Hepatocyte (in vitro differentiated cells): ENCODE results near the gene ZIC1. TPM values are rescaled to one million over a fixed set of nuclear protein-coding genes. Genes with fewer than 3 reads are reported as not detected.

Experiments
- DNase-seq: peaks from one replicate; pipeline ENCODE4 v3.0.0-alpha.2; 2016; ENCODE audit warnings: low spot score
- H2AFZ ChIP-seq: fragments of 200-600 bp; sonication (generic); 2 replicates; pipeline ENCODE4 v1.6.0; 2016; ENCODE audit warnings: antibody characterized with exemption, mild to moderate bottlenecking
- H3K27ac ChIP-seq: fragments of 200-600 bp; sonication (generic); 2 replicates; pipeline ENCODE4 v1.5.1; 2016; ENCODE audit warnings: mild to moderate bottlenecking
- H3K27me3 ChIP-seq: fragments of 200-600 bp; sonication (generic); 2 replicates; pipeline ENCODE4 v1.6.1; 2016
- H3K36me3 ChIP-seq: fragments of 200-600 bp; sonication (generic); replicated peaks from 2 replicates; pipeline ENCODE4 v1.5.1; 2016; ENCODE audit warnings: low read depth; ENCODE audit not compliant: insufficient read depth
- H3K4me1 ChIP-seq: fragments of 200-600 bp; sonication (generic); 2 replicates; pipeline ENCODE4 v1.5.1; 2016; ENCODE audit warnings: mild to moderate bottlenecking, moderate library complexity; ENCODE audit not compliant: insufficient read depth
- H3K4me2 ChIP-seq: fragments of 200-600 bp; sonication (generic); 2 replicates; pipeline ENCODE4 v1.6.0; 2016
- H3K4me3 ChIP-seq: fragments of 200-600 bp; sonication (generic); 2 replicates; pipeline ENCODE4 v1.5.1; 2016; ENCODE audit warnings: mild to moderate bottlenecking
- H3K79me2 ChIP-seq: fragments of 200-600 bp; sonication (generic); 2 replicates; pipeline ENCODE4 v1.6.0; 2017; ENCODE audit warnings: mild to moderate bottlenecking
- H3K9me2 ChIP-seq: fragments of 200-600 bp; sonication (generic); replicated peaks from 2 replicates; pipeline ENCODE4 v1.6.0; 2017; ENCODE audit warnings: mild to moderate bottlenecking; ENCODE audit not compliant: insufficient read depth
- H3K9me3 ChIP-seq: fragments of 200-600 bp; sonication (generic); 2 replicates; pipeline ENCODE4 v1.5.1; 2016; ENCODE audit warnings: low read depth, mild to moderate bottlenecking
- H4K20me1 ChIP-seq: fragments of 200-600 bp; sonication (generic); 2 replicates; pipeline ENCODE4 v1.6.0; 2016; ENCODE audit warnings: mild to moderate bottlenecking; ENCODE audit not compliant: insufficient read depth, poor library complexity, severe bottlenecking
- CTCF ChIP-seq: fragments of 200-600 bp; sonication (generic); IDR thresholded peaks from 2 replicates; pipeline ENCODE4 v1.5.1; 2016; ENCODE audit warnings: antibody characterized with exemption, mild to moderate bottlenecking; ENCODE audit not compliant: poor library complexity
- EZH2 ChIP-seq: fragments of 200-600 bp; sonication (generic); IDR thresholded peaks from 2 replicates; pipeline ENCODE4 v1.6.1; 2016; ENCODE audit warnings: antibody characterized with exemption, mild to moderate bottlenecking, borderline replicate concordance
- EZH2phosphoT487 ChIP-seq: fragments of 200-600 bp; sonication (generic); IDR thresholded peaks from one replicate; pipeline ENCODE4 v1.6.1; 2018; ENCODE audit warnings: antibody characterized with exemption, mild to moderate bottlenecking, low read depth, moderate library complexity; ENCODE audit not compliant: unreplicated experiment, severe bottlenecking
- WGBS: methylation state at CpG from one replicate; pipeline ENCODE4 v1.1.6; 2016; ENCODE audit warnings: low lambda C conversion rate; ENCODE audit errors: missing lambda C conversion rate; 5-methylcytosine and 5-hydroxymethylcytosine counted together
- polyA plus RNA-seq: library from polyadenylated mRNA; unstranded; fragments of >200 nt; fragmentation: Nextera tagmentation; extraction: Ambion mirVana; gene quantifications from 2 replicates; pipeline ENCODE4 v1.2.1, GENCODE V29; 2016
- total RNA-seq: library from RNA; depleted of rRNA; stranded (reverse); fragments of >200 nt; gene quantifications from 2 replicates; pipeline ENCODE4 v1.2.3, GENCODE V29; 2014

The ZIC1 gene
- total and polyA plus RNA-seq, 2 experiments from 2014 or later = 0.10 TPM; not detected in 1

GRCh38 chr3:147422601-147423536 is 13.7 kb downstream of the ZIC1 start:
- H3K79me2 ChIP-seq = no peaks in the 10 kb centered on the region
- no peak for DNase-seq
- H3K4me2 ChIP-seq = no peak overlapping the region
- H3K36me3 ChIP-seq = no peaks in the 10 kb centered on the region
- H3K9me3 ChIP-seq = no peaks in the 10 kb centered on the region
- H3K27me3 ChIP-seq = peaks cover 99% of the 10 kb centered on the region
- H2AFZ ChIP-seq = no peak overlapping the region
- H3K9me2 ChIP-seq = no peaks in the 10 kb centered on the region
- WGBS = 3% methylated on average over 36 of the region's 36 CpGs
- no peaks in the 10 kb centered on the region for H3K4me1 ChIP-seq
- H3K27ac ChIP-seq = no peak overlapping the region
- H3K4me3 ChIP-seq = no peak overlapping the region
- H4K20me1 ChIP-seq = no peaks in the 10 kb centered on the region
- TF ChIP-seq CTCF (no peak), EZH2 (peak; percentile 98), EZH2phosphoT487 (peak; percentile 26)

DNA sequence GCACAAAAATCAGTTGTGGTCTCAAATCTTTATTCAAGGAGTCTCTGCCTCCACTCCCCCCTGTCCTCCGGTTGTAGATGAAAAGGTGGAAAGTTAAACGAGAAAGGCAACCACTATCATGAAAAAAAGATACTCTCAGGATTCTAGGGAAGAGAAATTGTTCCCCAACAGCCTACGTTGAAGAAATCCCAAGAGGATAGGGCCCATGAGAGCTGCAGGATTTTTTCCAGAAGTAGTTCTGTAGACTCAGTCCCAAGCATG is 14.3 kb downstream of the ZIC1 start:
- no peaks in the 10 kb centered on the region for H3K36me3 ChIP-seq
- H3K9me3 ChIP-seq = no peaks in the 10 kb centered on the region
- no peak overlapping the region for H3K27ac ChIP-seq
- 0% methylated on average over 3 of the region's 3 CpGs for WGBS
- no peaks in the 10 kb centered on the region for H3K79me2 ChIP-seq
- no peaks in the 10 kb centered on the region for H3K4me1 ChIP-seq
- H3K4me2 ChIP-seq = no peak overlapping the region
- no peak overlapping the region for H2AFZ ChIP-seq
- H3K27me3 ChIP-seq = peaks cover 99% of the 10 kb centered on the region
- no peak overlapping the region for H3K4me3 ChIP-seq
- no peaks in the 10 kb centered on the region for H3K9me2 ChIP-seq
- no peaks in the 10 kb centered on the region for H4K20me1 ChIP-seq
- TF ChIP-seq EZH2 (peak; percentile 55), CTCF (no peak)
- no peak for DNase-seq

- no peaks in the 10 kb centered on the region for H3K36me3 ChIP-seq
- H3K27ac ChIP-seq = no peak overlapping the region
- WGBS = 3% methylated on average over 33 of the region's 33 CpGs
- no peak for DNase-seq
- no peaks in the 10 kb centered on the region for H3K79me2 ChIP-seq
- no peaks in the 10 kb centered on the region for H3K9me3 ChIP-seq
- peaks cover 99% of the 10 kb centered on the region for H3K27me3 ChIP-seq
- TF ChIP-seq EZH2phosphoT487 (no peak), CTCF (no peak), EZH2 (no peak)
- no peak overlapping the region for H3K4me3 ChIP-seq
- H2AFZ ChIP-seq = peak overlapping the region; percentile 42
- no peaks in the 10 kb centered on the region for H3K4me1 ChIP-seq
- H4K20me1 ChIP-seq = no peaks in the 10 kb centered on the region
- H3K9me2 ChIP-seq = no peaks in the 10 kb centered on the region
- no peak overlapping the region for H3K4me2 ChIP-seq
These were observed 14.8 kb downstream of the ZIC1 start for GRCh38 chr3:147423798-147424580.
